H9 (cell line): ENCODE measurements around the gene ISLR2. TPM values are rescaled to one million over a fixed set of nuclear protein-coding genes. Genes with fewer than 3 reads are reported as not detected.

ENCODE experiments used
- DNase-seq: peaks from one replicate; pipeline ENCODE4 v3.0.0-alpha.2; 2017
- H2AFZ ChIP-seq: one replicate; pipeline ENCODE4 v1.6.1; 2013; ENCODE audit warnings: mild to moderate bottlenecking, low read length, control low read depth, moderate library complexity
- H2AK5ac ChIP-seq: 2 replicates; pipeline ENCODE4 v1.6.1; 2013; ENCODE audit warnings: low read length, control low read depth, mixed read lengths; ENCODE audit not compliant: insufficient read length
- H2BK120ac ChIP-seq: one replicate; pipeline ENCODE4 v1.6.1; 2013; ENCODE audit warnings: low read depth, mild to moderate bottlenecking, low read length, control low read depth, inconsistent platforms; ENCODE audit not compliant: poor library complexity, severe bottlenecking
- H2BK12ac ChIP-seq: 2 replicates; pipeline ENCODE4 v1.6.1; 2013; ENCODE audit warnings: low read length, control low read depth, mixed read lengths, low read depth; ENCODE audit not compliant: insufficient read length
- H2BK15ac ChIP-seq: 2 replicates; pipeline ENCODE4 v1.6.1; 2013; ENCODE audit warnings: low read depth, low read length, control low read depth
- H2BK20ac ChIP-seq: one replicate; pipeline ENCODE4 v1.6.1; 2013; ENCODE audit warnings: low read depth, mild to moderate bottlenecking, low read length, control low read depth, inconsistent platforms; ENCODE audit not compliant: poor library complexity, severe bottlenecking
- H2BK5ac ChIP-seq: 2 replicates; pipeline ENCODE4 v1.6.1; 2013; ENCODE audit warnings: low read length, control low read depth, mixed read lengths; ENCODE audit not compliant: insufficient read length
- H3K14ac ChIP-seq: 2 replicates; pipeline ENCODE4 v1.6.1; 2013; ENCODE audit warnings: low read length, control low read depth; ENCODE audit not compliant: insufficient read depth
- H3K18ac ChIP-seq: 2 replicates; pipeline ENCODE4 v1.6.1; 2013; ENCODE audit warnings: low read depth, mild to moderate bottlenecking, mixed read lengths, low read length, control low read depth; ENCODE audit not compliant: insufficient read length
- H3K23ac ChIP-seq: 2 replicates; pipeline ENCODE4 v1.6.1; 2013; ENCODE audit warnings: low read length, control low read depth, mixed read lengths, low read depth; ENCODE audit not compliant: insufficient read length
- H3K23me2 ChIP-seq: 2 replicates; pipeline ENCODE4 v1.6.1; 2013; ENCODE audit warnings: low read depth, mild to moderate bottlenecking, mixed read lengths, low read length, control low read depth; ENCODE audit not compliant: insufficient read length, poor library complexity, severe bottlenecking
- H3K27ac ChIP-seq: 2 replicates; pipeline ENCODE4 v1.5.1; 2013; ENCODE audit warnings: low read length, control low read depth, mixed read lengths, low read depth; ENCODE audit not compliant: insufficient read length
- H3K27me3 ChIP-seq: 2 replicates; pipeline ENCODE4 v1.6.1; 2013; ENCODE audit warnings: low read length, control low read depth, inconsistent platforms; ENCODE audit not compliant: insufficient read depth
- H3K4ac ChIP-seq: 2 replicates; pipeline ENCODE4 v1.6.1; 2013; ENCODE audit warnings: low read depth, mild to moderate bottlenecking, control low read depth, inconsistent platforms, low read length, moderate library complexity
- H3K4me1 ChIP-seq: 2 replicates; pipeline ENCODE4 v1.6.1; 2013; ENCODE audit warnings: low read length, control low read depth, inconsistent platforms; ENCODE audit not compliant: insufficient read depth
- H3K4me2 ChIP-seq: 2 replicates; pipeline ENCODE4 v1.6.1; 2013; ENCODE audit warnings: low read length, control low read depth, mixed read lengths; ENCODE audit not compliant: insufficient read length, insufficient read depth
- H3K56ac ChIP-seq: 2 replicates; pipeline ENCODE4 v1.6.1; 2013; ENCODE audit warnings: low read depth, mild to moderate bottlenecking, mixed read lengths, low read length, control low read depth; ENCODE audit not compliant: insufficient read length
- H3K79me1 ChIP-seq: 2 replicates; pipeline ENCODE4 v1.6.1; 2013; ENCODE audit warnings: low read depth, mild to moderate bottlenecking, moderate library complexity, low read length, control low read depth, inconsistent platforms; ENCODE audit not compliant: insufficient read depth, poor library complexity, severe bottlenecking
- H3K79me2 ChIP-seq: 2 replicates; pipeline ENCODE4 v1.6.1; 2013; ENCODE audit warnings: low read length, control low read depth, inconsistent platforms; ENCODE audit not compliant: insufficient read depth
- H3K9ac ChIP-seq: 2 replicates; pipeline ENCODE4 v1.6.1; 2013; ENCODE audit warnings: low read length, control low read depth, mixed read lengths; ENCODE audit not compliant: insufficient read length; ENCODE audit errors: extremely low read depth
- H3K9me3 ChIP-seq: one replicate; pipeline ENCODE4 v1.6.1; 2013; ENCODE audit warnings: low read depth, low read length, inconsistent platforms; ENCODE audit not compliant: control insufficient read depth
- H3T11ph ChIP-seq: one replicate; pipeline ENCODE4 v1.6.1; 2013; ENCODE audit warnings: mild to moderate bottlenecking, low read length, control low read depth, inconsistent platforms
- H4K20me1 ChIP-seq: one replicate; pipeline ENCODE4 v1.6.1; 2013; ENCODE audit not compliant: control insufficient read depth, insufficient read length, insufficient read depth
- H4K5ac ChIP-seq: 2 replicates; pipeline ENCODE4 v1.6.1; 2013; ENCODE audit warnings: low read depth, mild to moderate bottlenecking, mixed read lengths, low read length, control low read depth; ENCODE audit not compliant: insufficient read length
- H4K8ac ChIP-seq: replicated peaks from 2 replicates; pipeline ENCODE4 v1.6.1; 2013; ENCODE audit warnings: low read length, control low read depth, mixed read lengths, low read depth; ENCODE audit not compliant: insufficient read length
- H4K91ac ChIP-seq: 2 replicates; pipeline ENCODE4 v1.6.1; 2013; ENCODE audit warnings: low read depth, mild to moderate bottlenecking, moderate library complexity, mixed read lengths, low read length, control low read depth; ENCODE audit not compliant: insufficient read length
- H3K27ac Mint-ChIP-seq, 3 experiments: 2 replicates in 2 of 3; 3 replicates in 1 of 3; pipeline ENCODE4 v1.8.0; 2020 to 2021; ENCODE audit warnings: mixed read lengths in 3 of 3, mild to moderate bottlenecking in 1 of 3, moderate library complexity in 1 of 3
- H3K27me3 Mint-ChIP-seq: 2 replicates; pipeline ENCODE4 v1.8.0; 2021; ENCODE audit warnings: low read depth, mild to moderate bottlenecking, moderate library complexity, mixed read lengths
- H3K36me3 Mint-ChIP-seq, 3 experiments: 2 replicates in 2 of 3; 3 replicates in 1 of 3; pipeline ENCODE4 v1.8.0; 2020 to 2021; ENCODE audit warnings: low read depth in 3 of 3, mixed read lengths in 3 of 3; ENCODE audit not compliant: insufficient read depth in 1 of 3
- H3K4me1 Mint-ChIP-seq, 2 experiments: 2 replicates each; pipeline ENCODE4 v1.8.0; 2020; ENCODE audit warnings: mixed read lengths in 2 of 2
- H3K4me3 Mint-ChIP-seq, 2 experiments: 2 replicates in 1 of 2; 3 replicates in 1 of 2; pipeline ENCODE4 v1.8.0; 2020 to 2021; ENCODE audit warnings: mild to moderate bottlenecking in 2 of 2, mixed read lengths in 2 of 2, moderate library complexity in 1 of 2
- H3K9me3 Mint-ChIP-seq, 2 experiments: 2 replicates in 1 of 2; 3 replicates in 1 of 2; pipeline ENCODE4 v1.8.0; 2020; ENCODE audit warnings: mild to moderate bottlenecking in 2 of 2, mixed read lengths in 2 of 2, moderate library complexity in 1 of 2
- WGBS: extraction: QIAGEN DNeasy Blood & Tissue Kit; methylation state at CpG from one replicate; pipeline ENCODE4 v1.1.7; 2013; ENCODE audit warnings: missing lambda C conversion rate, low lambda C conversion rate, mixed read lengths; ENCODE audit not compliant: insufficient read length; ENCODE audit errors: extremely low coverage; 5-methylcytosine and 5-hydroxymethylcytosine counted together
- total RNA-seq: library from RNA; stranded (reverse); gene quantifications from 2 replicates; pipeline ENCODE4 v1.2.1, GENCODE V29; 2021
- TF ChIP-seq, protein P1 (sequence below): fragments of 200-600 bp; sonication (generic); conservative IDR thresholded peaks from 3 replicates; pipeline ENCODE4 v1.8.0; 2021; ENCODE audit warnings: antibody characterized with exemption, mild to moderate bottlenecking

Gene ISLR2
- total RNA-seq, 1 experiment from 2014 or later, result 0.09 TPM

- Histone ChIP-seq H3T11ph (no peak overlapping the region), H3K4ac (no peak overlapping the region), H4K8ac (no peak overlapping the region), H2AFZ (no peak overlapping the region), H2BK12ac (no peak overlapping the region), H2BK120ac (no peak overlapping the region), H3K27ac (no peak overlapping the region), H2BK5ac (no peak overlapping the region), H4K5ac (no peak overlapping the region), H3K14ac (no peak overlapping the region), H2AK5ac (no peak overlapping the region), H2BK15ac (no peak overlapping the region), H3K56ac (no peak overlapping the region), H3K79me2 (no peaks in the 10 kb centered on the region), H3K18ac (no peak overlapping the region), H3K23me2 (no peaks in the 10 kb centered on the region), H3K9me3 (no peaks in the 10 kb centered on the region), H3K79me1 (no peaks in the 10 kb centered on the region), H3K4me1 (peaks cover 2% of the 10 kb centered on the region; the same call in 1 of the 2 replicates), H3K4me2 (no peak overlapping the region), H2BK20ac (no peak overlapping the region), H4K91ac (no peak overlapping the region), H4K20me1 (no peaks in the 10 kb centered on the region), H3K27me3 (no peaks in the 10 kb centered on the region), H3K23ac (no peak overlapping the region), H3K9ac (no peak overlapping the region)
- H3K9me3 Mint-ChIP-seq, result peaks cover 3 to 12% of the 10 kb centered on the region in 2 experiments
- TF ChIP-seq, protein P1, sequence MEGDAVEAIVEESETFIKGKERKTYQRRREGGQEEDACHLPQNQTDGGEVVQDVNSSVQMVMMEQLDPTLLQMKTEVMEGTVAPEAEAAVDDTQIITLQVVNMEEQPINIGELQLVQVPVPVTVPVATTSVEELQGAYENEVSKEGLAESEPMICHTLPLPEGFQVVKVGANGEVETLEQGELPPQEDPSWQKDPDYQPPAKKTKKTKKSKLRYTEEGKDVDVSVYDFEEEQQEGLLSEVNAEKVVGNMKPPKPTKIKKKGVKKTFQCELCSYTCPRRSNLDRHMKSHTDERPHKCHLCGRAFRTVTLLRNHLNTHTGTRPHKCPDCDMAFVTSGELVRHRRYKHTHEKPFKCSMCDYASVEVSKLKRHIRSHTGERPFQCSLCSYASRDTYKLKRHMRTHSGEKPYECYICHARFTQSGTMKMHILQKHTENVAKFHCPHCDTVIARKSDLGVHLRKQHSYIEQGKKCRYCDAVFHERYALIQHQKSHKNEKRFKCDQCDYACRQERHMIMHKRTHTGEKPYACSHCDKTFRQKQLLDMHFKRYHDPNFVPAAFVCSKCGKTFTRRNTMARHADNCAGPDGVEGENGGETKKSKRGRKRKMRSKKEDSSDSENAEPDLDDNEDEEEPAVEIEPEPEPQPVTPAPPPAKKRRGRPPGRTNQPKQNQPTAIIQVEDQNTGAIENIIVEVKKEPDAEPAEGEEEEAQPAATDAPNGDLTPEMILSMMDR, result no peak
- H3K27me3 Mint-ChIP-seq, result peaks cover 9% of the 10 kb centered on the region
- H3K27ac Mint-ChIP-seq, result no peak overlapping the region
- H3K4me3 Mint-ChIP-seq, result no peak overlapping the region
- DNase-seq, result no peak
- no CpG with 5 or more reads among the region's 1 CpG for WGBS
- H3K4me1 Mint-ChIP-seq, result peaks cover 11 to 15% of the 10 kb centered on the region in 2 experiments
- peaks cover 0 to 5% (median 4%) of the 10 kb centered on the region in 3 experiments; a peak in 1 of 7 replicates for H3K36me3 Mint-ChIP-seq
These were observed 16.0 kb downstream of the ISLR2 start for GRCh38 chr15:74146277-74146800.
